Right lobe of liver (tissue), 6 donors: Measurements from ENCODE around the gene CHRND. TPM values are rescaled to one million over a fixed set of nuclear protein-coding genes. Genes with fewer than 3 reads are reported as not detected.

Experiments used
- ATAC-seq, 4 donors: fragments of 200-7000 bp; cut with Tn5 transposase; one replicate each; pipeline ENCODE4 v1.9.1; 2020; ENCODE audit warnings: mild to moderate bottlenecking in 4 of 4, moderate library complexity in 4 of 4
- DNase-seq, 3 donors: peaks; one replicate each; pipeline ENCODE4 v3.0.0-alpha.2; 2020
- H3K27ac ChIP-seq, 3 donors: fragments of 200-600 bp; one replicate each; pipeline ENCODE4 v1.8.0; 2022
- H3K27me3 ChIP-seq, 2 donors: fragments of 200-600 bp; one replicate each; pipeline ENCODE4 v1.8.0; 2022
- H3K36me3 ChIP-seq, 4 donors: fragments of 200-600 bp; sonication (generic) in 1 of 4; one replicate each; pipeline versions ENCODE4 v1.5.1 to v1.8.0; 2017 to 2022; ENCODE audit warnings: control low read depth in 1 of 4
- H3K4me1 ChIP-seq, 4 donors: fragments of 200-600 bp; sonication (generic) in 1 of 4; one replicate each; pipeline versions ENCODE4 v1.5.1 to v1.8.0; 2017 to 2022; ENCODE audit warnings: control low read depth in 1 of 4
- H3K4me3 ChIP-seq, 3 donors: fragments of 200-600 bp; one replicate each; pipeline ENCODE4 v1.8.0; 2022
- H3K9me3 ChIP-seq, 4 donors: fragments of 200-600 bp; sonication (generic) in 1 of 4; one replicate each; pipeline versions ENCODE4 v1.5.1 to v1.8.0; 2017 to 2022; ENCODE audit warnings: control low read depth in 1 of 4
- CTCF ChIP-seq, 4 donors: fragments of 200-600 bp in 3 of 4; fragments of 450-650 bp in 1 of 4; IDR thresholded peaks; one replicate each; pipeline versions ENCODE4 v1.5.1 to v1.8.0; 2016 to 2022; ENCODE audit warnings: antibody characterized with exemption in 4 of 4, mild to moderate bottlenecking in 2 of 4
- POLR2A ChIP-seq: fragments of 450-650 bp; IDR thresholded peaks from one replicate; pipeline ENCODE4 v1.6.1; 2017; ENCODE audit warnings: antibody characterized with exemption, mild to moderate bottlenecking
- WGBS: methylation state at CpG from one replicate; pipeline ENCODE4 v1.1.6; 2018; ENCODE audit warnings: low coverage, low lambda C conversion rate; ENCODE audit not compliant: insufficient coverage; ENCODE audit errors: missing lambda C conversion rate; 5-methylcytosine and 5-hydroxymethylcytosine counted together
- intact Hi-C, 2 donors: fragments of 100-400 bp; cut with DNase I; formaldehyde crosslinking; loops; one replicate each; pipeline versions ENCODE4 v1.11.2 to v1.14.1; 2022
- total RNA-seq, 6 experiments: library from RNA; depleted of rRNA in 2 of 6; stranded (reverse); fragments of >200 nt in 2 of 6; fragmentation: NEBNext Ultra II Directional in 3 of 6; extraction: Animal tissue kit (Norgen Biotek cat#: 25700) in 3 of 6; gene quantifications; one replicate each; pipeline versions ENCODE4 v1.1.0 to v1.2.4, GENCODE V29; 2016 to 2023
- donor health status: DM: no; HTN: yes; CAD: no.
- donor health status: DM: no; HTN: no; CAD: no.
- donor health status: DM: no; HTN: no; CAD: no.
- donor health status: DM: no; HTN: yes; CAD: no.
- donor health status: DM: no; HTN: yes; CAD: no.

CHRND gene
- total RNA-seq, 6 experiments from 2014 or later: not detected

GRCh38 chr2:232502911-232503808, 22.8 kb upstream of the CHRND start:
- intact Hi-C loops: no loop called here
- no peak for TF ChIP-seq POLR2A
- no peak for TF ChIP-seq CTCF (IDR thresholded peaks at IDR 0.05)
- Histone ChIP-seq H3K27me3 (no peaks in the 10 kb centered on the region), H3K4me1 (peaks cover 0 to 8% (median 0%) of the 10 kb centered on the region in 4 donors), H3K9me3 (no peaks in the 10 kb centered on the region), H3K36me3 (no peaks in the 10 kb centered on the region), H3K27ac (no peak overlapping the region), H3K4me3 (peak overlapping the region; percentile 9 to 39 (median 37))
- 21% methylated on average over 9 of the region's 75 CpGs for WGBS
- peak; percentile 46 to 70 (median 61) for ATAC-seq
- DNase-seq: peak in 1 of 3 donors; percentile 55

GRCh38 chr2:232503809-232504323, 22.1 kb upstream of the CHRND start:
- Histone ChIP-seq H3K36me3 (no peaks in the 10 kb centered on the region), H3K27me3 (no peaks in the 10 kb centered on the region), H3K27ac (no peak overlapping the region), H3K4me3 (no peak overlapping the region), H3K9me3 (no peaks in the 10 kb centered on the region), H3K4me1 (peaks cover 0 to 8% (median 0%) of the 10 kb centered on the region in 4 donors)
- WGBS: 34% methylated on average over 14 of the region's 16 CpGs
- TF ChIP-seq CTCF (IDR thresholded peaks at IDR 0.05) (no peak), POLR2A (no peak)
- no peak for DNase-seq
- intact Hi-C loops: no loop called here
- no peak for ATAC-seq

DNA sequence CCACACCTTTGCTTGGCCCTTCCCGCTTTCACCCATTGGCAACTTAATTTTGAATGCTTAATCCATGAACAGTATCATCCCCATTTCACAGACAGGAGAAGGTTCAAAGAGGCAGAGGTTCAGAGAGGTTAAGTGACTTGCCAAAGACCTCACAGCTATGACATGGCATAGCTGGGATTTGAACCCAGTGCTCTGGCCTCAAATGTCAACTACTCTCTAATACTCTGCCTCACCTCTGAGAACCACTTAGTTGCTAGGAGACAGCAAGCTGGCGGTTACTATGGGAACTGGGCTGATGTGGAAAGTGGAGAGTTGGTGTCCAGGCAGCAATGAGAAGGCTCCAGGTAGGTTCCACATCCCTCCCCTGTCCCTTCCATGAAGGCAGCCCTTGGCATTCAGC, 21.5 kb upstream of the CHRND start:
- Histone ChIP-seq H3K4me1 (peaks cover 0 to 8% (median 0%) of the 10 kb centered on the region in 4 donors), H3K9me3 (no peaks in the 10 kb centered on the region), H3K36me3 (no peaks in the 10 kb centered on the region), H3K27ac (no peak overlapping the region), H3K4me3 (no peak overlapping the region), H3K27me3 (no peaks in the 10 kb centered on the region)
- no peak for DNase-seq
- intact Hi-C loops: no loop called here
- TF ChIP-seq POLR2A: no peak
- TF ChIP-seq CTCF (IDR thresholded peaks at IDR 0.05): no peak
- ATAC-seq: no peak
- WGBS: 100% methylated on average over 1 of the region's 2 CpGs

- TF ChIP-seq CTCF (IDR thresholded peaks at IDR 0.05) (no peak), POLR2A (no peak)
- 41% methylated on average over 7 of the region's 10 CpGs for WGBS
- Histone ChIP-seq H3K27me3 (no peaks in the 10 kb centered on the region), H3K4me3 (no peak overlapping the region), H3K27ac (no peak overlapping the region), H3K4me1 (peaks cover 0 to 8% (median 0%) of the 10 kb centered on the region in 4 donors), H3K9me3 (no peaks in the 10 kb centered on the region), H3K36me3 (no peaks in the 10 kb centered on the region)
- intact Hi-C loops: no loop called here
- DNase-seq (no peak), ATAC-seq (no peak)
Observed at GRCh38 chr2:232505856-232506255, 20.1 kb upstream of the CHRND start.
